ENCODE data around the gene MRPL47. TPM values are rescaled to one million over a fixed set of nuclear protein-coding genes. Genes with fewer than 3 reads are reported as not detected.

Gene MRPL47
- total and polyA plus RNA-seq, 9 of the 15 experiments (the other 6 are each of a cell fraction or from before 2014, with no cell fraction given), result 101 to 437 (median 141) TPM

GRCh38 chr3:179640469-179640868, 36.0 kb upstream of the MRPL47 start:
- Histone ChIP-seq H3K4me1 (replicated peaks in 1 of 2; ENCODE audit: control insufficient read depth in 2 of 2, insufficient read depth in 2 of 2, low read length in 2 of 2) (no peaks in the 10 kb centered on the region), H3K4me3 (no peak overlapping the region), H3K4me2 (ENCODE audit: insufficient read depth, low read length) (no peak overlapping the region), H3K27me3 (ENCODE audit: control insufficient read depth in 2 of 2, insufficient read depth in 2 of 2, low read length in 2 of 2) (no peaks in the 10 kb centered on the region), H3K9me3 (replicated peaks; ENCODE audit: control insufficient read depth, insufficient read depth, low read depth, low read length) (no peaks in the 10 kb centered on the region), H3K79me2 (ENCODE audit: control insufficient read depth, insufficient read depth, low read length) (no peaks in the 10 kb centered on the region), H3K9me1 (ENCODE audit: control insufficient read depth, insufficient read depth, low read length) (no peaks in the 10 kb centered on the region), H3K9ac (ENCODE audit: insufficient read depth in 1 of 2, low read depth in 2 of 2, low read length in 2 of 2) (no peak overlapping the region), H4K20me1 (replicated peaks; ENCODE audit: control insufficient read depth, insufficient read depth, low read length) (no peaks in the 10 kb centered on the region), H3K27ac (ENCODE audit: extremely low read depth, low read depth, low read length) (no peak overlapping the region), H2AFZ (ENCODE audit: low read depth, low read length) (no peak overlapping the region), H3K36me3 (ENCODE audit: control insufficient read depth, insufficient read depth, low read length) (no peaks in the 10 kb centered on the region)
- ChIA-PET CTCF (ENCODE audit: low intra/inter-chr PET ratio) (no interaction called here), POLR2A (interaction anchor here (0.6 kb wide), 1 partner anchor 9 kb away, joined by 3 read pairs; no protein-coding TSS in a partner anchor)
- ATAC-seq (no peak), FAIRE-seq (no peak), DNase-seq (ENCODE audit: extremely low read depth in 1 of 4, low spot score in 3 of 4) (no peak)
- no TSS peak for BruUV-seq (replicated peaks)
- peak; percentile 32; the same call in 1 of the 2 replicates for TF ChIP-seq ZNF12 (CRISPR knock-in tag; IDR thresholded peaks at IDR 0.05)
- TF ChIP-seq RAD51 (IDR thresholded peaks at IDR 0.05; ENCODE audit: borderline replicate concordance, low read depth), result no peak
- intact Hi-C loops (cut with micrococcal nuclease) (no loop called here), in situ Hi-C loops (cut with MboI) (no loop called here)
- 28% methylated on average over 1 of the region's 1 CpG for WGBS (ENCODE audit: insufficient coverage, low coverage, missing lambda C conversion rate)

DNA sequence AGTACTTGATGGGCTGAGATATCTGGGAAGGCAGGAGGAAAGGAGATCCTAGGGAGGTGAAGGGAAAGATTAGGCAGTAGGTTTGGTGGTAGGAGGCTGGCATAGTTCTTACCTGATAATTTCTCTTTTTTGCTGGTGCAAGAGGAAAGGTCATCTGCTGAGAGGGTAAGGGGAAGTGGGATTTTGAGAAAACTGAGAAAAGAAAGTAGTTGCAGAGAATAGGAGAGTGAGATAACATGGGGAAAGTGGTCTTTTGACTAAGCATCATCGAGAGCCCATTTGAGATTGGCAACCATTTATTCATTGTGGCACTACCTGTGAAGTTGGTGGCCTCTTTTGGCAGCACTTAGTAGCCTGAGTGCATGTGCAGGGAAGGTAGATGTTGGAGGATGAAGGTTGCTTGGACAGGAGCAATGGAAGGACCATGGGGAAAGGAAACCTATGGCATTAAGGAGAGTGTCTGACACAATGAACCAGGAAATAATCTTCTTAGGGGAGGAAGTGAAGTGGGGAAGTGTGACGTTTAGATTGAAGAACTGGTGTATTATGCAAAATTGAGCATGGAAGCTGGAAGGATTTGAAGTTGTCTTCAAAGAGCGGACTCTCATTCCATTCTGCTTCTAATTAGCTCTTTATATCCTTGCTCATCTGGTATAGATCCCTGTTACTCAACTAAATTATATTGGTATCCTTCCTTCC, 26.5 kb upstream of the MRPL47 start:
- TF ChIP-seq ESRRA (IDR thresholded peaks at IDR 0.05; ENCODE audit: borderline replicate concordance, low read depth) (no peak), SPI1 (IDR thresholded peaks at IDR 0.05; ENCODE audit: borderline replicate concordance, low read depth, low read length) (0 out of 2 replicates have a peak, but pooled peaks have one; percentile 1)
- WGBS (ENCODE audit: insufficient coverage, low coverage, missing lambda C conversion rate), result 44% methylated on average over 3 of the region's 3 CpGs
- H2AFZ ChIP-seq (ENCODE audit: low read depth, low read length), result no peak overlapping the region
- H3K79me2 ChIP-seq (ENCODE audit: control insufficient read depth, insufficient read depth, low read length), result no peaks in the 10 kb centered on the region
- no peaks in the 10 kb centered on the region for H4K20me1 ChIP-seq (replicated peaks; ENCODE audit: control insufficient read depth, insufficient read depth, low read length)
- H3K9ac ChIP-seq (ENCODE audit: insufficient read depth in 1 of 2, low read depth in 2 of 2, low read length in 2 of 2), result no peak overlapping the region
- no peak overlapping the region for H3K4me3 ChIP-seq
- no TSS peak for BruUV-seq (replicated peaks)
- ChIA-PET CTCF (ENCODE audit: low intra/inter-chr PET ratio) (no interaction called here), POLR2A (no interaction called here)
- intact Hi-C loops (cut with micrococcal nuclease) (no loop called here), in situ Hi-C loops (cut with MboI) (no loop called here)
- H3K36me3 ChIP-seq (ENCODE audit: control insufficient read depth, insufficient read depth, low read length), result peaks cover under 1% of the 10 kb centered on the region; the same call in 1 of the 3 replicates
- H3K4me1 ChIP-seq (replicated peaks in 1 of 2; ENCODE audit: control insufficient read depth in 2 of 2, insufficient read depth in 2 of 2, low read length in 2 of 2), result no peaks in the 10 kb centered on the region; a peak in 1 of 5 replicates
- no peak for FAIRE-seq
- no peak for DNase-seq (ENCODE audit: extremely low read depth in 1 of 4, low spot score in 3 of 4)
- ATAC-seq, result no peak
- H3K9me1 ChIP-seq (ENCODE audit: control insufficient read depth, insufficient read depth, low read length), result no peaks in the 10 kb centered on the region
- H3K27ac ChIP-seq (ENCODE audit: extremely low read depth, low read depth, low read length), result no peak overlapping the region
- no peaks in the 10 kb centered on the region for H3K27me3 ChIP-seq (ENCODE audit: control insufficient read depth in 2 of 2, insufficient read depth in 2 of 2, low read length in 2 of 2)
- H3K9me3 ChIP-seq (replicated peaks; ENCODE audit: control insufficient read depth, insufficient read depth, low read depth, low read length), result no peaks in the 10 kb centered on the region
- H3K4me2 ChIP-seq (ENCODE audit: insufficient read depth, low read length), result no peak overlapping the region
